ENCODE data around the gene NCAM2. TPM values are rescaled to one million over a fixed set of nuclear protein-coding genes. Genes with fewer than 3 reads are reported as not detected.

NCAM2 gene
- total and polyA plus RNA-seq, 2 of the 8 experiments (the other 6 are each of a cell fraction or from before 2014, with no cell fraction given), result 0.14 to 1.1 TPM

- TF ChIP-seq CHD7 (IDR thresholded peaks at IDR 0.05; ENCODE audit: insufficient replicate concordance, low read length) (no peak), GTF2F1 (IDR thresholded peaks at IDR 0.05; ENCODE audit: borderline replicate concordance, low read depth, low read length) (no peak), FOSL1 (IDR thresholded peaks at IDR 0.05; ENCODE audit: insufficient read depth, low read depth, low read length) (no peak), SP4 (IDR thresholded peaks at IDR 0.05; ENCODE audit: low read length) (no peak), CHD1 (IDR thresholded peaks at IDR 0.05; ENCODE audit: low read depth, low read length) (no peak), YY1 (IDR thresholded peaks at IDR 0.05; ENCODE audit: low read depth, low read length) (no peak), JUN (IDR thresholded peaks at IDR 0.05; ENCODE audit: low read depth, low read length) (no peak), EGR1 (IDR thresholded peaks at IDR 0.05; ENCODE audit: borderline replicate concordance, low read depth, low read length) (no peak), TAF7 (optimal IDR thresholded peaks at IDR 0.05; ENCODE audit: borderline replicate concordance, low read depth, low read length) (no peak), MAX (IDR thresholded peaks at IDR 0.05) (no peak), SAP30 (IDR thresholded peaks at IDR 0.05; ENCODE audit: insufficient read depth, insufficient replicate concordance, low read length) (no peak)
These were observed 190.4 kb downstream of the NCAM2 start (continued) for GRCh38 chr21:21188513-21189195.
